H1 (cell line): ENCODE results near the gene ACKR2. TPM values are rescaled to one million over a fixed set of nuclear protein-coding genes. Genes with fewer than 3 reads are reported as not detected.

Experiments used
- CBX5 ChIP-seq: fragments of 300-800, 300-1000 bp; sonication (generic); IDR thresholded peaks from 2 replicates; pipeline ENCODE4 v1.7.1; 2016; ENCODE audit warnings: antibody characterized with exemption, low read length, low read depth
- CREB1 ChIP-seq: IDR thresholded peaks from 2 replicates; pipeline ENCODE4 v1.6.1; 2012; ENCODE audit warnings: inconsistent platforms
- GABPA ChIP-seq: IDR thresholded peaks from 2 replicates; pipeline ENCODE4 v1.6.1; 2011; ENCODE audit warnings: mild to moderate bottlenecking, low read length, moderate library complexity, borderline replicate concordance; ENCODE audit not compliant: insufficient read depth
- JUN ChIP-seq: IDR thresholded peaks from 2 replicates; pipeline ENCODE4 v1.6.1; 2011; ENCODE audit warnings: low read depth, mild to moderate bottlenecking, improper control_type of control experiment, low read length
- KDM5A ChIP-seq: fragments of 200-600 bp; IDR thresholded peaks from 2 replicates; pipeline ENCODE4 v1.7.1; 2012; ENCODE audit warnings: mild to moderate bottlenecking, low read length, inconsistent platforms, mixed read lengths
- POLR2A ChIP-seq, 2 experiments: IDR thresholded peaks; 1 replicate in 1 of 2; 2 replicates in 1 of 2; pipeline ENCODE4 v1.6.1; 2011; ENCODE audit warnings: low read depth in 2 of 2, low read length in 2 of 2, mild to moderate bottlenecking in 2 of 2; ENCODE audit errors: control extremely low read depth in 1 of 2
- POU5F1 ChIP-seq: IDR thresholded peaks from 2 replicates; pipeline ENCODE4 v1.6.1; 2011; ENCODE audit warnings: low read depth, mild to moderate bottlenecking, low read length, moderate library complexity
- SAP30 ChIP-seq: fragments of 300-600 bp; sonication (generic); IDR thresholded peaks from 2 replicates; pipeline ENCODE4 v1.7.1; 2012; ENCODE audit warnings: low read length, moderate library complexity, mild to moderate bottlenecking, inconsistent platforms; ENCODE audit not compliant: insufficient read depth, insufficient replicate concordance
- TBP ChIP-seq: IDR thresholded peaks from 2 replicates; pipeline ENCODE4 v1.6.1; 2011; ENCODE audit warnings: low read depth, low read length, improper control_type of control experiment
- polyA plus RNA-seq, 7 experiments: library from polyadenylated mRNA; depleted of rRNA in 3 of 7; stranded (reverse) in 5 of 7; unstranded in 2 of 7; fragments of >200 nt in 5 of 7; fragments of 200-250 nt in 2 of 7; gene quantifications; 1 replicate in 5 of 7; 2 replicates in 1 of 7; 4 replicates in 1 of 7; pipeline versions ENCODE4 v1.2.1 to v1.2.3, GENCODE V29; 2011 to 2013; ENCODE audit warnings: missing spikeins in 2 of 7, mixed read lengths in 2 of 7
- total RNA-seq: library from RNA; stranded (reverse); fragmentation: NEBNext Ultra II Directional; extraction: Animal tissue kit (Norgen Biotek cat#: 25700); gene quantifications from 2 replicates; pipeline ENCODE4 v1.2.1, GENCODE V29; 2021
- TF ChIP-seq, protein P1 (sequence below): fragments of 300-600 bp; sonication (generic); IDR thresholded peaks from 2 replicates; pipeline ENCODE4 v1.7.1; 2012; ENCODE audit warnings: low read length, moderate library complexity, mild to moderate bottlenecking, inconsistent platforms; ENCODE audit not compliant: insufficient replicate concordance

ACKR2 gene
- total and polyA plus RNA-seq, 2 of the 8 experiments (the other 6 are each of a cell fraction or from before 2014, with no cell fraction given), result 0.09 to 0.12 TPM

DNA sequence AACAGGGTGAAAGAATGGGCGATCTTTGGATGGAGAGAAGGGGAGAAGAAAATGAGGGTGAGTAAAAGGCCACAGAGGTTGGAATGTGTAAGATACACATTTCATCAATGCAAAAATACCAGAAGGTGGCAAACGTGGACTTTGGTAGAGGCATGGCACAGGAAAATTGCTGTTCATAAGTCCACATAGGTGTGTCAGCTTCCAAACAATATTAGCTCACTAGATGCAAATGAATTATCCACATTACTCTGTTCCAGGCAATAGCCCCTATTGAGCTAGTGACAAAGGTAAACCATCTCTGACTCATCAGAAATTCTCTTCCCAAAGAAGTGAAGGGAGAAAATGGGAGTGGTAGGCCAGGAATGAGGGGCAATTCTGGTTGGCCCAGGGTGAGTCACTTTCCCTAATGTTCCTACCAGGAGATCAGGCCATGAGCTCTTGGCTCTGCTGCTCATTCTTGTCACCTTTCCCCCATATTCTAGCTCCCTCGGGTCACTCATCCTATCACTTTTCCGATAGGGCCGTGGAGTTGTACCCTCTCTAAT, 19.9 kb downstream of the ACKR2 start (continued):
- TF ChIP-seq, protein P1, sequence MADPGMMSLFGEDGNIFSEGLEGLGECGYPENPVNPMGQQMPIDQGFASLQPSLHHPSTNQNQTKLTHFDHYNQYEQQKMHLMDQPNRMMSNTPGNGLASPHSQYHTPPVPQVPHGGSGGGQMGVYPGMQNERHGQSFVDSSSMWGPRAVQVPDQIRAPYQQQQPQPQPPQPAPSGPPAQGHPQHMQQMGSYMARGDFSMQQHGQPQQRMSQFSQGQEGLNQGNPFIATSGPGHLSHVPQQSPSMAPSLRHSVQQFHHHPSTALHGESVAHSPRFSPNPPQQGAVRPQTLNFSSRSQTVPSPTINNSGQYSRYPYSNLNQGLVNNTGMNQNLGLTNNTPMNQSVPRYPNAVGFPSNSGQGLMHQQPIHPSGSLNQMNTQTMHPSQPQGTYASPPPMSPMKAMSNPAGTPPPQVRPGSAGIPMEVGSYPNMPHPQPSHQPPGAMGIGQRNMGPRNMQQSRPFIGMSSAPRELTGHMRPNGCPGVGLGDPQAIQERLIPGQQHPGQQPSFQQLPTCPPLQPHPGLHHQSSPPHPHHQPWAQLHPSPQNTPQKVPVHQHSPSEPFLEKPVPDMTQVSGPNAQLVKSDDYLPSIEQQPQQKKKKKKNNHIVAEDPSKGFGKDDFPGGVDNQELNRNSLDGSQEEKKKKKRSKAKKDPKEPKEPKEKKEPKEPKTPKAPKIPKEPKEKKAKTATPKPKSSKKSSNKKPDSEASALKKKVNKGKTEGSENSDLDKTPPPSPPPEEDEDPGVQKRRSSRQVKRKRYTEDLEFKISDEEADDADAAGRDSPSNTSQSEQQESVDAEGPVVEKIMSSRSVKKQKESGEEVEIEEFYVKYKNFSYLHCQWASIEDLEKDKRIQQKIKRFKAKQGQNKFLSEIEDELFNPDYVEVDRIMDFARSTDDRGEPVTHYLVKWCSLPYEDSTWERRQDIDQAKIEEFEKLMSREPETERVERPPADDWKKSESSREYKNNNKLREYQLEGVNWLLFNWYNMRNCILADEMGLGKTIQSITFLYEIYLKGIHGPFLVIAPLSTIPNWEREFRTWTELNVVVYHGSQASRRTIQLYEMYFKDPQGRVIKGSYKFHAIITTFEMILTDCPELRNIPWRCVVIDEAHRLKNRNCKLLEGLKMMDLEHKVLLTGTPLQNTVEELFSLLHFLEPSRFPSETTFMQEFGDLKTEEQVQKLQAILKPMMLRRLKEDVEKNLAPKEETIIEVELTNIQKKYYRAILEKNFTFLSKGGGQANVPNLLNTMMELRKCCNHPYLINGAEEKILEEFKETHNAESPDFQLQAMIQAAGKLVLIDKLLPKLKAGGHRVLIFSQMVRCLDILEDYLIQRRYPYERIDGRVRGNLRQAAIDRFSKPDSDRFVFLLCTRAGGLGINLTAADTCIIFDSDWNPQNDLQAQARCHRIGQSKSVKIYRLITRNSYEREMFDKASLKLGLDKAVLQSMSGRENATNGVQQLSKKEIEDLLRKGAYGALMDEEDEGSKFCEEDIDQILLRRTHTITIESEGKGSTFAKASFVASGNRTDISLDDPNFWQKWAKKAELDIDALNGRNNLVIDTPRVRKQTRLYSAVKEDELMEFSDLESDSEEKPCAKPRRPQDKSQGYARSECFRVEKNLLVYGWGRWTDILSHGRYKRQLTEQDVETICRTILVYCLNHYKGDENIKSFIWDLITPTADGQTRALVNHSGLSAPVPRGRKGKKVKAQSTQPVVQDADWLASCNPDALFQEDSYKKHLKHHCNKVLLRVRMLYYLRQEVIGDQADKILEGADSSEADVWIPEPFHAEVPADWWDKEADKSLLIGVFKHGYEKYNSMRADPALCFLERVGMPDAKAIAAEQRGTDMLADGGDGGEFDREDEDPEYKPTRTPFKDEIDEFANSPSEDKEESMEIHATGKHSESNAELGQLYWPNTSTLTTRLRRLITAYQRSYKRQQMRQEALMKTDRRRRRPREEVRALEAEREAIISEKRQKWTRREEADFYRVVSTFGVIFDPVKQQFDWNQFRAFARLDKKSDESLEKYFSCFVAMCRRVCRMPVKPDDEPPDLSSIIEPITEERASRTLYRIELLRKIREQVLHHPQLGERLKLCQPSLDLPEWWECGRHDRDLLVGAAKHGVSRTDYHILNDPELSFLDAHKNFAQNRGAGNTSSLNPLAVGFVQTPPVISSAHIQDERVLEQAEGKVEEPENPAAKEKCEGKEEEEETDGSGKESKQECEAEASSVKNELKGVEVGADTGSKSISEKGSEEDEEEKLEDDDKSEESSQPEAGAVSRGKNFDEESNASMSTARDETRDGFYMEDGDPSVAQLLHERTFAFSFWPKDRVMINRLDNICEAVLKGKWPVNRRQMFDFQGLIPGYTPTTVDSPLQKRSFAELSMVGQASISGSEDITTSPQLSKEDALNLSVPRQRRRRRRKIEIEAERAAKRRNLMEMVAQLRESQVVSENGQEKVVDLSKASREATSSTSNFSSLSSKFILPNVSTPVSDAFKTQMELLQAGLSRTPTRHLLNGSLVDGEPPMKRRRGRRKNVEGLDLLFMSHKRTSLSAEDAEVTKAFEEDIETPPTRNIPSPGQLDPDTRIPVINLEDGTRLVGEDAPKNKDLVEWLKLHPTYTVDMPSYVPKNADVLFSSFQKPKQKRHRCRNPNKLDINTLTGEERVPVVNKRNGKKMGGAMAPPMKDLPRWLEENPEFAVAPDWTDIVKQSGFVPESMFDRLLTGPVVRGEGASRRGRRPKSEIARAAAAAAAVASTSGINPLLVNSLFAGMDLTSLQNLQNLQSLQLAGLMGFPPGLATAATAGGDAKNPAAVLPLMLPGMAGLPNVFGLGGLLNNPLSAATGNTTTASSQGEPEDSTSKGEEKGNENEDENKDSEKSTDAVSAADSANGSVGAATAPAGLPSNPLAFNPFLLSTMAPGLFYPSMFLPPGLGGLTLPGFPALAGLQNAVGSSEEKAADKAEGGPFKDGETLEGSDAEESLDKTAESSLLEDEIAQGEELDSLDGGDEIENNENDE, result no peak
- TF ChIP-seq CBX5 (no peak), KDM5A (no peak), GABPA (no peak), JUN (no peak), SAP30 (no peak), TBP (no peak), POLR2A (IDR thresholded peaks at IDR 0.05; ENCODE audit: control extremely low read depth in 1 of 2, low read depth in 2 of 2, low read length in 2 of 2) (no peak), POU5F1 (no peak), CREB1 (no peak)
